ENCODE data around the gene TRABD2B.

- no peak for TF ChIP-seq EZH2phosphoT487 (IDR thresholded peaks at IDR 0.05; ENCODE audit: unreplicated experiment)
- TF ChIP-seq REST (IDR thresholded peaks at IDR 0.05; ENCODE audit: unreplicated experiment), result no peak
- TF ChIP-seq CTCF (conservative IDR thresholded peaks at IDR 0.05; ENCODE audit: low read depth in 2 of 2), result peak in 1 of 2 experiments; percentile 51; a peak in 2 of 4 replicates
- no peak for TF ChIP-seq POLR2AphosphoS5 (IDR thresholded peaks at IDR 0.05; ENCODE audit: low read depth)
- TF ChIP-seq EZH2 (IDR thresholded peaks at IDR 0.05; ENCODE audit: low read depth, unreplicated experiment), result no peak
- TF ChIP-seq ETS1 (IDR thresholded peaks at IDR 0.05), result no peak
- no peak for TF ChIP-seq CREB1 (CRISPR knock-in tag; IDR thresholded peaks at IDR 0.05; ENCODE audit: low read depth)
- TF ChIP-seq STAT1 (IDR thresholded peaks at IDR 0.05; ENCODE audit: unreplicated experiment), result no peak
- no peak for TF ChIP-seq ZNF114 (CRISPR knock-in tag; IDR thresholded peaks at IDR 0.05)
Measured at GRCh38 chr1:47759936-47760629, 237.1 kb downstream of the TRABD2B start.
